OCI-LY3 (cell line): ENCODE results near the gene PRSS3.
"Not testable (repeated sequence)": the region's sequence is repeated elsewhere in the genome, so short reads cannot be mapped to it uniquely, and the experiment has no call there.

Experiments
- H2AFZ ChIP-seq: fragments of 200-600, 300-600 bp; shearing (Covaris generic); 2 replicates; pipeline ENCODE4 v1.6.0; 2014; ENCODE audit warnings: antibody characterized with exemption, low read depth, low read length
- H3K27ac ChIP-seq: fragments of 200-600, 300-600 bp; sonication (generic); 2 replicates; pipeline ENCODE4 v1.5.1; 2014; ENCODE audit warnings: mild to moderate bottlenecking, low read length, moderate library complexity, mixed read lengths
- H3K27me3 ChIP-seq: fragments of 200-600, 300-600 bp; sonication (generic); 2 replicates; pipeline ENCODE4 v1.6.1; 2014; ENCODE audit warnings: low read depth, low read length, mixed read lengths
- H3K36me3 ChIP-seq: fragments of 200-600, 300-600 bp; sonication (generic); replicated peaks from 2 replicates; pipeline ENCODE3; 2014; ENCODE audit warnings: low read depth, low read length, mixed read lengths
- H3K4me1 ChIP-seq: fragments of 300-600, 200-600 bp; sonication (generic); 2 replicates; pipeline ENCODE4 v1.6.1; 2014; ENCODE audit warnings: low read length, mixed read lengths
- H3K4me2 ChIP-seq: fragments of 200-600, 300-600 bp; sonication (generic); 2 replicates; pipeline ENCODE4 v1.6.1; 2014; ENCODE audit warnings: low read length, mixed read lengths
- H3K4me3 ChIP-seq: fragments of 300-600, 200-600 bp; sonication (generic); 2 replicates; pipeline ENCODE4 v1.5.1; 2014; ENCODE audit warnings: antibody characterized with exemption, mild to moderate bottlenecking, low read length, moderate library complexity
- H3K79me2 ChIP-seq: fragments of 300-600, 200-600 bp; shearing (Covaris generic); 2 replicates; pipeline ENCODE4 v1.6.1; 2014; ENCODE audit warnings: mild to moderate bottlenecking, low read length, mixed read lengths
- H3K9ac ChIP-seq: fragments of 300-600, 200-600 bp; shearing (Covaris generic); 2 replicates; pipeline ENCODE4 v1.6.0; 2014; ENCODE audit warnings: mild to moderate bottlenecking, low read length, moderate library complexity
- H3K9me3 ChIP-seq: fragments of 200-600, 300-600 bp; shearing (Covaris generic); 2 replicates; pipeline ENCODE4 v1.6.1; 2014; ENCODE audit warnings: low read length, mixed read lengths; ENCODE audit not compliant: insufficient read depth
- H4K20me1 ChIP-seq: fragments of 200-600, 300-600 bp; sonication (generic); 2 replicates; pipeline ENCODE4 v1.6.1; 2016; ENCODE audit warnings: low read length, mixed read lengths; ENCODE audit not compliant: insufficient read depth
- EZH2phosphoT487 ChIP-seq: fragments of 200-600 bp; shearing (Covaris generic); IDR thresholded peaks from 2 replicates; pipeline ENCODE4 v1.6.1; 2018; ENCODE audit warnings: antibody characterized with exemption, mixed run types, low read depth
- TF ChIP-seq, protein P1 (sequence below): fragments of 200-600, 300-600 bp; sonication (generic); IDR thresholded peaks from 2 replicates; pipeline ENCODE4 v1.5.1; 2014; ENCODE audit warnings: antibody characterized with exemption, low read length, low read depth

PRSS3 gene

DNA sequence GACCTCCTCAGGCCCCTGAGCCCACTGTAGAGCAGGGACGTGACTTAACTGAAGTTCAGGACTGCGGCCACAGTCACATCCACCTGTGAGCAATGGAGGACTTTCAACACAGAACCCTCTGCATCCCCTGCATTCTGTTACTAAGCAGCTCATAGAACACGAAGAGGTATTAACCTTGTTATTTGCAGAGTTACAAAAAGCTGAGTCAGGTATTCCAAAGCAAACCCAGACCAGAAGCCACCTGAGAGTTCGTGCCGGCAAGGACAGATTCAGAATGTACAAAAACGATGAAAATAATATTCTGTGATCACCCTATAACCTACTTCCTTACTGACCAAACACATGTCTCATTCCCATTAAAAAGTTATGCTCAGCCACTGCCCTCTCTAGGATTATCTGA, 33.0 kb upstream of the PRSS3 start:
- no peak overlapping the region for H3K4me2 ChIP-seq
- H3K4me1 ChIP-seq, result no peaks in the 10 kb centered on the region
- H3K4me3 ChIP-seq, result no peak overlapping the region
- H3K27ac ChIP-seq, result no peak overlapping the region
- H3K27me3 ChIP-seq, result no peaks in the 10 kb centered on the region
- H4K20me1 ChIP-seq, result no peaks in the 10 kb centered on the region
- H3K9ac ChIP-seq, result no peak overlapping the region
- no peak overlapping the region for H2AFZ ChIP-seq
- no peaks in the 10 kb centered on the region for H3K79me2 ChIP-seq
- TF ChIP-seq EZH2phosphoT487, result no peak
- TF ChIP-seq, protein P1, sequence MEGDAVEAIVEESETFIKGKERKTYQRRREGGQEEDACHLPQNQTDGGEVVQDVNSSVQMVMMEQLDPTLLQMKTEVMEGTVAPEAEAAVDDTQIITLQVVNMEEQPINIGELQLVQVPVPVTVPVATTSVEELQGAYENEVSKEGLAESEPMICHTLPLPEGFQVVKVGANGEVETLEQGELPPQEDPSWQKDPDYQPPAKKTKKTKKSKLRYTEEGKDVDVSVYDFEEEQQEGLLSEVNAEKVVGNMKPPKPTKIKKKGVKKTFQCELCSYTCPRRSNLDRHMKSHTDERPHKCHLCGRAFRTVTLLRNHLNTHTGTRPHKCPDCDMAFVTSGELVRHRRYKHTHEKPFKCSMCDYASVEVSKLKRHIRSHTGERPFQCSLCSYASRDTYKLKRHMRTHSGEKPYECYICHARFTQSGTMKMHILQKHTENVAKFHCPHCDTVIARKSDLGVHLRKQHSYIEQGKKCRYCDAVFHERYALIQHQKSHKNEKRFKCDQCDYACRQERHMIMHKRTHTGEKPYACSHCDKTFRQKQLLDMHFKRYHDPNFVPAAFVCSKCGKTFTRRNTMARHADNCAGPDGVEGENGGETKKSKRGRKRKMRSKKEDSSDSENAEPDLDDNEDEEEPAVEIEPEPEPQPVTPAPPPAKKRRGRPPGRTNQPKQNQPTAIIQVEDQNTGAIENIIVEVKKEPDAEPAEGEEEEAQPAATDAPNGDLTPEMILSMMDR, result no peak
- H3K9me3 ChIP-seq, result no peaks in the 10 kb centered on the region
- no peaks in the 10 kb centered on the region for H3K36me3 ChIP-seq

- H3K4me2 ChIP-seq, H3K4me1 ChIP-seq: not testable (repeated sequence)
Observed at GRCh38 chr9:33763709-33764108, 31.7 kb upstream of the PRSS3 start.

GRCh38 chr9:33765411-33765810, 29.9 kb upstream of the PRSS3 start:
- no peaks in the 10 kb centered on the region for H4K20me1 ChIP-seq
- H3K4me3 ChIP-seq, result no peak overlapping the region
- no peak overlapping the region for H3K9ac ChIP-seq
- no peaks in the 10 kb centered on the region for H3K36me3 ChIP-seq
- H3K27ac ChIP-seq, result no peak overlapping the region
- H2AFZ ChIP-seq, result no peak overlapping the region
- H3K79me2 ChIP-seq, result no peaks in the 10 kb centered on the region
- H3K4me1 ChIP-seq, result no peaks in the 10 kb centered on the region
- H3K4me2 ChIP-seq, result no peak overlapping the region
- H3K27me3 ChIP-seq, result no peaks in the 10 kb centered on the region
- no peaks in the 10 kb centered on the region for H3K9me3 ChIP-seq
- no peak for TF ChIP-seq EZH2phosphoT487
- TF ChIP-seq, protein P1, result no peak

More at GRCh38 chr9:33763709-33764108, 31.7 kb upstream of the PRSS3 start:
- H3K9ac ChIP-seq, H3K36me3 ChIP-seq, H3K27ac ChIP-seq, H3K9me3 ChIP-seq, H2AFZ ChIP-seq, H3K79me2 ChIP-seq, H4K20me1 ChIP-seq, H3K27me3 ChIP-seq, H3K4me3 ChIP-seq: not testable (repeated sequence)

GRCh38 chr9:33770156-33770880, 25.0 kb upstream of the PRSS3 start:
- H3K79me2 ChIP-seq, H3K36me3 ChIP-seq, H3K4me2 ChIP-seq, H3K4me1 ChIP-seq, H3K9me3 ChIP-seq, H4K20me1 ChIP-seq, H3K4me3 ChIP-seq, H3K27me3 ChIP-seq, H3K27ac ChIP-seq, H3K9ac ChIP-seq, H2AFZ ChIP-seq: not testable (repeated sequence)

GRCh38 chr9:33773135-33773534, 22.2 kb upstream of the PRSS3 start:
- H2AFZ ChIP-seq, H3K27me3 ChIP-seq, H3K9me3 ChIP-seq, H3K36me3 ChIP-seq, H3K79me2 ChIP-seq, H4K20me1 ChIP-seq, H3K4me3 ChIP-seq, H3K4me2 ChIP-seq, H3K27ac ChIP-seq, H3K4me1 ChIP-seq, H3K9ac ChIP-seq: not testable (repeated sequence)

GRCh38 chr9:33774074-33774659, 21.2 kb upstream of the PRSS3 start:
- H3K79me2 ChIP-seq, H3K4me2 ChIP-seq, H4K20me1 ChIP-seq, H2AFZ ChIP-seq, H3K4me3 ChIP-seq, H3K9me3 ChIP-seq, H3K36me3 ChIP-seq, H3K27ac ChIP-seq, H3K27me3 ChIP-seq, H3K4me1 ChIP-seq, H3K9ac ChIP-seq: not testable (repeated sequence)
